Measurements from ENCODE around the gene AXDND1. TPM values are rescaled to one million over a fixed set of nuclear protein-coding genes. Genes with fewer than 3 reads are reported as not detected.
"Not testable (repeated sequence)": the region's sequence is repeated elsewhere in the genome, so short reads cannot be mapped to it uniquely, and the experiment has no call there.

The AXDND1 gene
- total RNA-seq, 1 donor from 2014 or later = 1.1 TPM

DNA sequence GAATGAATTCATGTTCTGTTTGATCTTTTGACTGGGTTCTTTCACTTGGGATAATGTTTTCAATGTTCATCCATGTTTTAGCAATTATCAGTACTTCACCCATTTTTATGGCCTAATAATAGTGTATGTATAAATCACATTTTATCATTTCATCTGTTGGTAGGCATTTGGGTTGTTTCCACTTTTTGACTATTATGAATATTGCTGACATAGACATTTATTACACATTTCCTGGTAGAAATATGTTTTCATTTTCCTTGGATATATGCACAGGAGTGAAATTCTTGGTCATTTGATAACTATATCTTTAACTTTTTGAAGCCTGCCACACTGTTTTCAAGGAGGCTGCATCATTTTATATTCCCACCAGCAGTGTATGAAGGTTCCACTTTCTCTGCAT, 79.8 kb downstream of the AXDND1 start:
- TF ChIP-seq EZH2 (IDR thresholded peaks at IDR 0.05; ENCODE audit: insufficient read depth, low read length) = no peak
- TF ChIP-seq, protein P1, sequence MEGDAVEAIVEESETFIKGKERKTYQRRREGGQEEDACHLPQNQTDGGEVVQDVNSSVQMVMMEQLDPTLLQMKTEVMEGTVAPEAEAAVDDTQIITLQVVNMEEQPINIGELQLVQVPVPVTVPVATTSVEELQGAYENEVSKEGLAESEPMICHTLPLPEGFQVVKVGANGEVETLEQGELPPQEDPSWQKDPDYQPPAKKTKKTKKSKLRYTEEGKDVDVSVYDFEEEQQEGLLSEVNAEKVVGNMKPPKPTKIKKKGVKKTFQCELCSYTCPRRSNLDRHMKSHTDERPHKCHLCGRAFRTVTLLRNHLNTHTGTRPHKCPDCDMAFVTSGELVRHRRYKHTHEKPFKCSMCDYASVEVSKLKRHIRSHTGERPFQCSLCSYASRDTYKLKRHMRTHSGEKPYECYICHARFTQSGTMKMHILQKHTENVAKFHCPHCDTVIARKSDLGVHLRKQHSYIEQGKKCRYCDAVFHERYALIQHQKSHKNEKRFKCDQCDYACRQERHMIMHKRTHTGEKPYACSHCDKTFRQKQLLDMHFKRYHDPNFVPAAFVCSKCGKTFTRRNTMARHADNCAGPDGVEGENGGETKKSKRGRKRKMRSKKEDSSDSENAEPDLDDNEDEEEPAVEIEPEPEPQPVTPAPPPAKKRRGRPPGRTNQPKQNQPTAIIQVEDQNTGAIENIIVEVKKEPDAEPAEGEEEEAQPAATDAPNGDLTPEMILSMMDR (IDR thresholded peaks at IDR 0.05; ENCODE audit: insufficient read depth, low read depth, low read length) = no peak
- no peaks in the 10 kb centered on the region for H3K4me1 Mint-ChIP-seq (ENCODE audit: low read depth, unreplicated experiment)
- H3K9ac ChIP-seq (ENCODE audit: low read length) = no peak overlapping the region
- no peaks in the 10 kb centered on the region for H3K36me3 ChIP-seq (ENCODE audit: insufficient read depth, low read length)
- FAIRE-seq = peak; percentile 17
- peaks cover 3% of the 10 kb centered on the region for H3K36me3 Mint-ChIP-seq (ENCODE audit: low read depth, unreplicated experiment)
- no peaks in the 10 kb centered on the region for H3K27me3 ChIP-seq (ENCODE audit: insufficient read depth, low read length)
- no peak for DNase-seq (ENCODE audit: low read depth)
- no peaks in the 10 kb centered on the region for H3K79me2 ChIP-seq (ENCODE audit: insufficient read depth, low read length)
- no peaks in the 10 kb centered on the region for H3K9me3 ChIP-seq (ENCODE audit: insufficient read depth, low read depth, low read length)
- H3K27me3 Mint-ChIP-seq (ENCODE audit: low read depth, unreplicated experiment) = no peaks in the 10 kb centered on the region
- H3K9me3 Mint-ChIP-seq (ENCODE audit: unreplicated experiment) = peaks cover 2% of the 10 kb centered on the region
- H3K4me2 ChIP-seq (ENCODE audit: low read length) = no peak overlapping the region
- H4K20me1 ChIP-seq (ENCODE audit: insufficient read depth, low read length) = no peaks in the 10 kb centered on the region
- H3K4me3 ChIP-seq (ENCODE audit: insufficient read depth, low read depth, low read length) = no peak overlapping the region
- H2AFZ ChIP-seq (ENCODE audit: low read depth, low read length) = no peak overlapping the region
- H3K4me3 Mint-ChIP-seq (ENCODE audit: unreplicated experiment) = no peak overlapping the region
- no peaks in the 10 kb centered on the region for H3K4me1 ChIP-seq (ENCODE audit: insufficient read depth, low read length)
- H3K27ac ChIP-seq (ENCODE audit: low read depth, low read length) = no peak overlapping the region
- H3K27ac Mint-ChIP-seq (ENCODE audit: unreplicated experiment) = no peak overlapping the region

GRCh38 chr1:179447489-179447888, 81.7 kb downstream of the AXDND1 start:
- peaks cover 2% of the 10 kb centered on the region for H3K27me3 Mint-ChIP-seq (ENCODE audit: low read depth, unreplicated experiment)
- Histone ChIP-seq H3K4me1 (ENCODE audit: insufficient read depth, low read length) (no peaks in the 10 kb centered on the region), H3K4me3 (ENCODE audit: insufficient read depth, low read depth, low read length) (no peak overlapping the region), H3K79me2 (ENCODE audit: insufficient read depth, low read length) (no peaks in the 10 kb centered on the region), H3K4me2 (ENCODE audit: low read length) (no peak overlapping the region), H3K27me3 (ENCODE audit: insufficient read depth, low read length) (no peaks in the 10 kb centered on the region), H2AFZ (ENCODE audit: low read depth, low read length) (no peak overlapping the region), H4K20me1 (ENCODE audit: insufficient read depth, low read length) (no peaks in the 10 kb centered on the region), H3K27ac (ENCODE audit: low read depth, low read length) (no peak overlapping the region), H3K9ac (ENCODE audit: low read length) (no peak overlapping the region), H3K9me3 (ENCODE audit: insufficient read depth, low read depth, low read length) (no peaks in the 10 kb centered on the region), H3K36me3 (ENCODE audit: insufficient read depth, low read length) (no peaks in the 10 kb centered on the region)
- H3K27ac Mint-ChIP-seq (ENCODE audit: unreplicated experiment) = no peak overlapping the region
- DNase-seq (ENCODE audit: low read depth) = no peak
- no peak for TF ChIP-seq EZH2 (IDR thresholded peaks at IDR 0.05; ENCODE audit: insufficient read depth, low read length)
- TF ChIP-seq, protein P1 (IDR thresholded peaks at IDR 0.05; ENCODE audit: insufficient read depth, low read depth, low read length) = no peak
- peaks cover 5% of the 10 kb centered on the region for H3K36me3 Mint-ChIP-seq (ENCODE audit: low read depth, unreplicated experiment)
- peaks cover 6% of the 10 kb centered on the region for H3K9me3 Mint-ChIP-seq (ENCODE audit: unreplicated experiment)
- FAIRE-seq = no peak
- no peak overlapping the region for H3K4me3 Mint-ChIP-seq (ENCODE audit: unreplicated experiment)
- H3K4me1 Mint-ChIP-seq (ENCODE audit: low read depth, unreplicated experiment) = no peaks in the 10 kb centered on the region

- FAIRE-seq (no peak), DNase-seq (ENCODE audit: low read depth) (no peak)
- Histone ChIP-seq H3K27ac (ENCODE audit: low read depth, low read length) (no peak overlapping the region), H3K4me3 (ENCODE audit: insufficient read depth, low read depth, low read length) (no peak overlapping the region), H3K27me3 (ENCODE audit: insufficient read depth, low read length) (no peaks in the 10 kb centered on the region), H3K9ac (ENCODE audit: low read length) (no peak overlapping the region), H3K36me3 (ENCODE audit: insufficient read depth, low read length) (no peaks in the 10 kb centered on the region), H3K9me3 (ENCODE audit: insufficient read depth, low read depth, low read length) (no peaks in the 10 kb centered on the region), H3K4me1 (ENCODE audit: insufficient read depth, low read length) (no peaks in the 10 kb centered on the region), H4K20me1 (ENCODE audit: insufficient read depth, low read length) (no peaks in the 10 kb centered on the region), H3K4me2 (ENCODE audit: low read length) (no peak overlapping the region), H3K79me2 (ENCODE audit: insufficient read depth, low read length) (no peaks in the 10 kb centered on the region), H2AFZ (ENCODE audit: low read depth, low read length) (no peak overlapping the region)
- Mint-ChIP-seq H3K4me3 (ENCODE audit: unreplicated experiment) (no peak overlapping the region), H3K4me1 (ENCODE audit: low read depth, unreplicated experiment) (no peaks in the 10 kb centered on the region), H3K27me3 (ENCODE audit: low read depth, unreplicated experiment) (peaks cover 2% of the 10 kb centered on the region), H3K36me3 (ENCODE audit: low read depth, unreplicated experiment) (peaks cover 4% of the 10 kb centered on the region), H3K27ac (ENCODE audit: unreplicated experiment) (no peak overlapping the region), H3K9me3 (ENCODE audit: unreplicated experiment) (peaks cover 6% of the 10 kb centered on the region)
- TF ChIP-seq EZH2 (IDR thresholded peaks at IDR 0.05; ENCODE audit: insufficient read depth, low read length) = no peak
- TF ChIP-seq, protein P1 (IDR thresholded peaks at IDR 0.05; ENCODE audit: insufficient read depth, low read depth, low read length) = no peak
Observed at GRCh38 chr1:179448437-179449149, 82.8 kb downstream of the AXDND1 start.

DNA sequence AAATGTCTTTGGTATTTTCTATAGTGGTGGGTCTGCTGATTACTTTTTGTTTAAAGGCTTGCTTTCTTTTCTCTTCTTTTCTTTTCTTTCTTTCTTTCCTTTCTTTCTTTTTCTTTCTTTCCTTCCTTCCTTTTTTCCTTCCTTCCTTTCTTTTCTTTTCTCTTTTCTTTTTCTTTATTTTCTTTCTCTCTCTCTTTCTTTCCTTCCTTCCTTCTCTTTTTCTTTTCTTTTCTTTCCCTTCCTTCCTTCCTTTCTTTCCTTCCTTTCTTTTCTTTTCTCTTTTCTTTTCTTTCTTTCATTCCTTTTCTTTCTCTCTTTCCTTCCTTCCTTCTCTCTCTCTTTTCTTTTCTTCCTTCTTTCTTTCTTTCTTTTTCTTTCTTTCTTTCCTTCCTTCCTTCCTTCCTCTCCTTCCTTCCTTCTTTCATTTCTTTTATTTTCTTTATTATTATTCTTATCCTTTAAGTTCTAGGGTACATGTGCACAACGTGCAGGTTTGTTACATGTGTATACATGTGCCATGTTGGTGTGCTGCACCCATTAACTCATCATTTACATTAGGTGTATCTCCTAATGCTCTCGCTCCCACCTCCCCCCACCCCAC, 93.9 kb downstream of the AXDND1 start:
- H3K4me3 Mint-ChIP-seq (ENCODE audit: unreplicated experiment); H4K20me1 ChIP-seq (ENCODE audit: insufficient read depth, low read length); DNase-seq (ENCODE audit: low read depth); H3K36me3 Mint-ChIP-seq (ENCODE audit: low read depth, unreplicated experiment); H3K27me3 Mint-ChIP-seq (ENCODE audit: low read depth, unreplicated experiment); FAIRE-seq; H3K9me3 ChIP-seq (ENCODE audit: insufficient read depth, low read depth, low read length); H3K36me3 ChIP-seq (ENCODE audit: insufficient read depth, low read length); H3K9ac ChIP-seq (ENCODE audit: low read length); H3K79me2 ChIP-seq (ENCODE audit: insufficient read depth, low read length); H3K4me1 Mint-ChIP-seq (ENCODE audit: low read depth, unreplicated experiment); H3K4me1 ChIP-seq (ENCODE audit: insufficient read depth, low read length); H2AFZ ChIP-seq (ENCODE audit: low read depth, low read length); H3K9me3 Mint-ChIP-seq (ENCODE audit: unreplicated experiment); H3K27me3 ChIP-seq (ENCODE audit: insufficient read depth, low read length); H3K27ac ChIP-seq (ENCODE audit: low read depth, low read length); H3K4me2 ChIP-seq (ENCODE audit: low read length); H3K4me3 ChIP-seq (ENCODE audit: insufficient read depth, low read depth, low read length); H3K27ac Mint-ChIP-seq (ENCODE audit: unreplicated experiment): not testable (repeated sequence)

Data from astrocyte (in vitro differentiated cells and primary cell).